OCI-LY1 (cell line): ENCODE measurements around the gene HLA-DMB.

ENCODE experiments used
- CTCF ChIP-seq: fragments of 200-600 bp; sonication (generic), shearing (Covaris generic); IDR thresholded peaks from 2 replicates; pipeline ENCODE4 v1.5.1; 2017; ENCODE audit warnings: mild to moderate bottlenecking, antibody characterized with exemption, low read length, moderate library complexity, mixed read lengths
- EZH2 ChIP-seq: fragments of 200-600 bp; sonication (generic), shearing (Covaris generic); IDR thresholded peaks from 2 replicates; pipeline ENCODE4 v1.8.0; 2017; ENCODE audit warnings: borderline replicate concordance, mixed run types, mild to moderate bottlenecking, antibody characterized with exemption, low read length, moderate library complexity, mixed read lengths

DNA sequence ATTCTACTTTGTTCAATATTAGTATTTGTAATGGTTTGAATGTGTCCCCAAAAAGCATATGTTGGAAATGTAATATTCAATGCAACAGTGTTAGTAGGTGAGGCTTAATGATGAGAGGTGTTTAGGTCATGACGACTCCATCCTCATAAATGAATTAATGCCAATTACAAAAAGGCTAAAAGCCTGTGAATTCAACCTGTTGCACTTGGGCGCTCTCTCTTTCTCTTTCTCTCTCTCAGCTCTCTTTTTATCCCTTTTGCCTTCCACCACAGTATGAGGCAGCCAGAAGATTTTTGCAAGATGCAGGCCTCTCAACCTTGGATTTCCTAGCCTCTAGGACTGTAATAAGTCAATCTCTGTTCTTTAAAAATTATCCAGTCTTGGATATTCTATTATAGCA is 52.3 kb downstream of the HLA-DMB start:
- TF ChIP-seq CTCF (no peak), EZH2 (no peak)
